HFFc6 (cell line): ENCODE data around the gene CHTF8. TPM values are rescaled to one million over a fixed set of nuclear protein-coding genes. Genes with fewer than 3 reads are reported as not detected.

Source experiments
- DNase-seq: peaks from one replicate; pipeline ENCODE4 v3.0.0-alpha.2; 2018
- H3K27ac Mint-ChIP-seq: 2 replicates; pipeline ENCODE4 v1.8.0; 2020; ENCODE audit warnings: mild to moderate bottlenecking, mixed read lengths
- H3K27me3 Mint-ChIP-seq: 2 replicates; pipeline ENCODE4 v1.8.0; 2021; ENCODE audit warnings: mild to moderate bottlenecking, moderate library complexity, mixed read lengths; ENCODE audit not compliant: insufficient read depth
- H3K36me3 Mint-ChIP-seq: 2 replicates; pipeline ENCODE4 v1.8.0; 2021; ENCODE audit warnings: low read depth, mixed read lengths
- H3K4me1 Mint-ChIP-seq: 2 replicates; pipeline ENCODE4 v1.8.0; 2020; ENCODE audit warnings: low read depth, mixed read lengths
- H3K4me3 Mint-ChIP-seq: 2 replicates; pipeline ENCODE4 v1.8.0; 2020; ENCODE audit warnings: mild to moderate bottlenecking, moderate library complexity, mixed read lengths
- H3K9me3 Mint-ChIP-seq: 2 replicates; pipeline ENCODE4 v1.8.0; 2020; ENCODE audit warnings: mild to moderate bottlenecking, mixed read lengths
- total RNA-seq, 6 experiments: library from RNA; stranded (reverse); fragmentation: NEBNext Ultra II Directional; extraction: Animal tissue kit (Norgen Biotek cat#: 25700); gene quantifications; 2 replicates in 1 of 6; 3 replicates in 5 of 6; pipeline ENCODE4 v1.2.3, GENCODE V29; 2021
- TF ChIP-seq, protein P1 (sequence below): fragments of 200-600 bp; sonication (generic); IDR thresholded peaks from 2 replicates; pipeline ENCODE4 v1.5.0; 2021; ENCODE audit warnings: antibody characterized with exemption, mild to moderate bottlenecking

The CHTF8 gene
- total RNA-seq, 6 experiments from 2014 or later = 103 to 149 (median 125) TPM

- Mint-ChIP-seq H3K36me3 (peaks cover 34% of the 10 kb centered on the region), H3K27me3 (no peaks in the 10 kb centered on the region; the same call in none of the 2 replicates), H3K4me1 (peaks cover 55% of the 10 kb centered on the region), H3K4me3 (no peak overlapping the region), H3K9me3 (no peaks in the 10 kb centered on the region), H3K27ac (no peak overlapping the region)
- TF ChIP-seq, protein P1, sequence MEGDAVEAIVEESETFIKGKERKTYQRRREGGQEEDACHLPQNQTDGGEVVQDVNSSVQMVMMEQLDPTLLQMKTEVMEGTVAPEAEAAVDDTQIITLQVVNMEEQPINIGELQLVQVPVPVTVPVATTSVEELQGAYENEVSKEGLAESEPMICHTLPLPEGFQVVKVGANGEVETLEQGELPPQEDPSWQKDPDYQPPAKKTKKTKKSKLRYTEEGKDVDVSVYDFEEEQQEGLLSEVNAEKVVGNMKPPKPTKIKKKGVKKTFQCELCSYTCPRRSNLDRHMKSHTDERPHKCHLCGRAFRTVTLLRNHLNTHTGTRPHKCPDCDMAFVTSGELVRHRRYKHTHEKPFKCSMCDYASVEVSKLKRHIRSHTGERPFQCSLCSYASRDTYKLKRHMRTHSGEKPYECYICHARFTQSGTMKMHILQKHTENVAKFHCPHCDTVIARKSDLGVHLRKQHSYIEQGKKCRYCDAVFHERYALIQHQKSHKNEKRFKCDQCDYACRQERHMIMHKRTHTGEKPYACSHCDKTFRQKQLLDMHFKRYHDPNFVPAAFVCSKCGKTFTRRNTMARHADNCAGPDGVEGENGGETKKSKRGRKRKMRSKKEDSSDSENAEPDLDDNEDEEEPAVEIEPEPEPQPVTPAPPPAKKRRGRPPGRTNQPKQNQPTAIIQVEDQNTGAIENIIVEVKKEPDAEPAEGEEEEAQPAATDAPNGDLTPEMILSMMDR = no peak
- no peak for DNase-seq
Observed at GRCh38 chr16:69171325-69172084, 39.1 kb upstream of the CHTF8 start.

- no peaks in the 10 kb centered on the region for H3K9me3 Mint-ChIP-seq
- no peak overlapping the region for H3K4me3 Mint-ChIP-seq
- peaks cover 39% of the 10 kb centered on the region for H3K36me3 Mint-ChIP-seq
- no peaks in the 10 kb centered on the region; the same call in none of the 2 replicates for H3K27me3 Mint-ChIP-seq
- H3K27ac Mint-ChIP-seq = no peak overlapping the region
- H3K4me1 Mint-ChIP-seq = peaks cover 61% of the 10 kb centered on the region
- DNase-seq = no peak
- TF ChIP-seq, protein P1 = no peak
Observed at GRCh38 chr16:69169607-69170352, 37.4 kb upstream of the CHTF8 start.

GRCh38 chr16:69169051-69169450 is 36.7 kb upstream of the CHTF8 start:
- Mint-ChIP-seq H3K4me3 (no peak overlapping the region), H3K27me3 (no peaks in the 10 kb centered on the region; the same call in none of the 2 replicates), H3K36me3 (peaks cover 39% of the 10 kb centered on the region), H3K9me3 (no peaks in the 10 kb centered on the region), H3K4me1 (peaks cover 61% of the 10 kb centered on the region), H3K27ac (no peak overlapping the region)
- DNase-seq = no peak
- TF ChIP-seq, protein P1 = no peak

DNA sequence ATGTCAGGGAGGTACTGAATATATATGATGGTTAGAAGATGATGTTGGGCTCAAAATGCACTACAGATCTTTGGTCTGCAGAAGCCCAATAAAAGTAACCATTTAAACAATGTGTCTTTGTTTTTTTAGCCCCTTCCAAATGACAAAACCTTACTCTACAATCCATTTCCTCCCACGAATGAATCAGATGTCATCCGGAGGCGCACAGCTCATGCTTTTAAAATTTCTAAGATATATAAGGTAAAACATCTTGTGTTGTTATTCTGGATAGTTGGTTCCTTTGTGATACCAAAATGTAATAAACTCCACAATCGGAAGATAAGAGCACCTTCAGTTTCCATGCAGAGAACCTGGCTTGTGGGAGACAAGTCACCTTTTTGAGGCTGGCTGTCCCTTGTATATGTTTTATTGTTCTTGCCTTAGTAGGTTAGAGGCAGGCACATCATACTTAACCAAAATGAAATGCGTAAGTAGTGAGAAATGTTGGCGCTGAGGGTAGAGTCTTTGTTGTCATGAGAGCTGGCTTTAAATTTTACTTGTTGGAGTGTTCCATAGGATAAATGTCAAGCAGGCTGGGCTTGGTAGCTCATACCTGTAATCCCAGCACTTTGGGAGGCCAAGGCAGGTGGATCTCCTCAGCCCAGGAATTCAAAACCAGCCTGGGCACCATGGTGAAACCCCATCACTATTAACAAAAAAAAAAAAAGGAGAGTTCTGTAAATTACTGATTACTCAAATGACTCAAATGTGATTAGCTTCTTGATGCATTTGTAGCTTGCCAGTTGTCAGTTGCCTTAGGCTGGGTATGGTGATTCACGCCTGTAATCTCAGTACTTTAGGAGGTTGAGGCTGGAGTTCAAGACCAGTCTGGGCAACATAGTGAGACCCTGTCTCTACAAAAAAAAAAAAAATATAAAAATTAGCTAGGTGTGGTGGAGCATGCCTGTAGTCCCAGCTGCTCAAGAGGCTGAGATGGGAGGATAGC is 34.9 kb upstream of the CHTF8 start:
- TF ChIP-seq, protein P1 = no peak
- Mint-ChIP-seq H3K27me3 (no peaks in the 10 kb centered on the region; the same call in none of the 2 replicates), H3K9me3 (no peaks in the 10 kb centered on the region), H3K4me1 (peaks cover 46% of the 10 kb centered on the region), H3K4me3 (peak overlapping the region; percentile 67), H3K36me3 (peaks cover 42% of the 10 kb centered on the region), H3K27ac (peak overlapping the region; percentile 77)
- DNase-seq = peak; percentile 29

GRCh38 chr16:69166221-69166833 is 33.9 kb upstream of the CHTF8 start:
- Mint-ChIP-seq H3K4me3 (peak overlapping the region; percentile 67), H3K36me3 (peaks cover 42% of the 10 kb centered on the region), H3K27ac (peak overlapping the region; percentile 77), H3K9me3 (no peaks in the 10 kb centered on the region), H3K27me3 (no peaks in the 10 kb centered on the region; the same call in none of the 2 replicates), H3K4me1 (peaks cover 37% of the 10 kb centered on the region)
- TF ChIP-seq, protein P1 = no peak
- peak; percentile 38 for DNase-seq
